GM19397 (cell line): ENCODE measurements around the gene BFSP2.

Experiments
- ATAC-seq: cut with Tn5 transposase; IDR thresholded peaks from one replicate; pipeline ENCODE4 v1.9.1; 2021; ENCODE audit warnings: mild to moderate bottlenecking, moderate library complexity; ENCODE audit not compliant: unreplicated experiment

BFSP2 gene

DNA sequence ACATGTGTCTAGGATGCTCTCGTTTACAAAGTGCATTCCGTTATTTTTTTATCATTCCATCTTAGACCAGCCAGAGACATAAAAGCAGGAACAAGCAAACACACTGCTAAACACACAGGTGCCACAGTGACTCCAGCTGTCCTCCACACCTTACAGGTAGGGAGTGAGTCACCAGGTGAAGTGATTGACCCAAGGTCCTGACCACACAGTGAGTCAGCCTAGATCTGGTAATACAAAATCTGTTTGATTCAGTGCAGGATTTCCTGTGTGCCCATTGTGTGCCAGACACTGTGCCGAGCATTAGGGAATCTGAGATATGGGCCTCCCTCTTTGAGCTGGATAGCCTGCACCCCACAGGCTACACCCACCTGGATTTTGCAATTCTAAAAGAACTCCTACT lies 16.7 kb upstream of the BFSP2 start:
- no peak for ATAC-seq

- no peak for ATAC-seq
Observed at GRCh38 chr3:133383741-133384140, 16.1 kb upstream of the BFSP2 start.

GRCh38 chr3:133384331-133385027 lies 15.4 kb upstream of the BFSP2 start:
- ATAC-seq: peak; percentile 88

DNA sequence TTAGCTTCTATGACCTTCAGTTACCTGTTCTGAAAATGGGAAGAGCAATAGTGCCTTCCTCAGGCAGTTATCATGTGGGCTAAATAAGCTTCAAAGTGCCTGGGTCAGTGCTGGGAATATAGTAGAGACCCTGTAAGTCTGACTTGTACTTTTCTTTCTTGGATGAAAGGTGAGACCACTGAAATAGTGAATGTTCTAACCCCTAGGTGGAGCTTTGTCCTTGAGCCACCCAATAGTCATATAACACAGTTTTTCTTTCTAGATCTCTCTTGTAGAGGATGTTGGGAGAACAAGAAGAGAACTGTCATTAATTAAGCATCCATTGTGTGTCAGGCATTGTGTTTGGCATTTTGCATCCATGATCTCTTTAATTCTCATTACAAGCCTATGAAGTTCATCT lies 13.0 kb upstream of the BFSP2 start:
- ATAC-seq: no peak

DNA sequence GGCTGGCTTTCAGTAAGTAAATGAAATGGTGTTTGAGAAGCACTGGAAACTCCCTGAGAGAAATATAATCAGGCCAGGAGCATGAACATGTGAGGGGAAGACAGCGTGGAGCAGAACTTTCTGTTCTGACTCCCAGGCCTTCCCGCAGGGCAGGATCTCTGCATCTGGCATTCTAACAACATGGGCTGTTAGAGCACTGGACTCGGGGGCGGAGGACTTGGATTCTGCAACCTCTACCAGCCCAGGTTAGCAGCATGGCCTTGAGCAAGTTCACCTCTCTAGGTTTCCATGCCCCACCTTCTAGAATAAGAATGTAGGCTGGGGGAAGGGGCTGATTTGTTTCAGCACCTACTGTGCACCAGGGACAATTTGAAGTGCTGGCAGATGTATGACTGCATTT lies 12.5 kb upstream of the BFSP2 start:
- no peak for ATAC-seq

DNA sequence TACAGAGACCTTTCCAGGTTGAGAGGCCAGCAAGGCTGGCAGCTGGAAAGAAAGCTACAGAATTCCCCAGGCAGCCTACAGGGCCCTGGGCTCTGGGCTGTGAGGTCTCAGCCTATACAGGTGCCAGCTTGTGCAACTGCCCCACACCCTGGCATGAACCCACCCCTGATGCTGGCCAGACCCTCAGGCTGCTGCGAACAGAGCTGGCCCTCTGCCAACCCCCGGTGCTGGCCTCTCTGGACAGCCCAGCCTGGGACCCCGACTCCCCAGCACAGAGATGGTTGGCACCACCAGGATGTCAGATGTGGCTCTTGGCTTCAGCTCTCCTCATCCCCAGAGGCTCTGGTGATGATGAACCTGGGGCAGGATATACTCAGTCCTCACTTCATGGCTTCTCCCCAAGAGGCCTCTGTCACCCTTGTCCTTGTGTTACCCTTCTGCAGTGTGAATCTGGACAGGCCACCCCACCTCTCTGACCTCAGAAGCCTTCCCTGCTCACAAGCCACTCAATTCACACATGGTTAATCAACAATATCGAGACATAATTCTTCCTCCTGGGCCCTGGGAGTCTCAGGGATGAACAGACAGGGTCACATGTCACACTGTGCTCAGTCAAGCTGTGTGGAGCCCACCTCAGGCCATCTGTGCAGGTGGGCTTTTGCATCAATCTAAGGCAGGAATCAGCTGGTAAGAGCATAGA lies 11.0 kb upstream of the BFSP2 start:
- ATAC-seq: no peak

DNA sequence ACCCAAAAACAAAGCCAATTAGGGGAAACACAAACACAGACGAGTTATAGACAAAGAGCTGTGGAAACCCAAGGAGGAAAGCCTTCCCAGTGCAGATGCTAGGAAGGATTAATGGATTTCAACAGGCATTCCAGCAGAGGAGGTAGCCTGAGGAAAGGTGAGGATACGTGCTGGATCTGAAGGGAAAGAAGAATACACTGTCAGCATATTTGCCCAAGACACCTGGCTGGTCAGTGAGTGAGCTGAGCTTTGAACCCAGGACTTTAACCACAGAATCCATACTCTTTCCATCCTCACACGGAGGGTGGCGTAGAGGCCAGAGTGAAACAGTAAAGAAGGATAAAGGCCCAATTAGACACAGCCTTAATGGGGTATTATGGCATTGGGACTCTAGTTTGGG lies 9.1 kb upstream of the BFSP2 start:
- ATAC-seq: no peak

DNA sequence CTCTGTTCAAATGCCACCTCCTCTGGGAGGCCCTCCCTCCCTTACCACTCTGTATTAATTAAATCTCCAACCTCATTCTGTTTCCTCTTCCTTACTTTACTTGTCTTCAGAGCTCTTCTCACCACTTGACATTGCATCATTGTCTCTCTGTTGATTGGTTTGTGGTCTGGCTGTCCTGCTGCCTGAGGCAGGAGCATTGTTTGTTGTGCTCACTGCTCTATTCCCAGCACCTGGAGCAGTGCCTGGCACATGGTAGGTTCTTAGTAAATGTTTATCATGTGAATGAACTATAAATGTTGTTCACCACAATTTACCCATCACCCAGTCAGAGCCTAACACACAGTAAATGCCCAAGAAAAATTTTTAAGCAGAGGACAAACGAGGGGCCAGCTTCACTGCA lies 6.7 kb upstream of the BFSP2 start:
- no peak for ATAC-seq

- no peak for ATAC-seq
Observed at GRCh38 chr3:133393691-133394474, 6.0 kb upstream of the BFSP2 start.

DNA sequence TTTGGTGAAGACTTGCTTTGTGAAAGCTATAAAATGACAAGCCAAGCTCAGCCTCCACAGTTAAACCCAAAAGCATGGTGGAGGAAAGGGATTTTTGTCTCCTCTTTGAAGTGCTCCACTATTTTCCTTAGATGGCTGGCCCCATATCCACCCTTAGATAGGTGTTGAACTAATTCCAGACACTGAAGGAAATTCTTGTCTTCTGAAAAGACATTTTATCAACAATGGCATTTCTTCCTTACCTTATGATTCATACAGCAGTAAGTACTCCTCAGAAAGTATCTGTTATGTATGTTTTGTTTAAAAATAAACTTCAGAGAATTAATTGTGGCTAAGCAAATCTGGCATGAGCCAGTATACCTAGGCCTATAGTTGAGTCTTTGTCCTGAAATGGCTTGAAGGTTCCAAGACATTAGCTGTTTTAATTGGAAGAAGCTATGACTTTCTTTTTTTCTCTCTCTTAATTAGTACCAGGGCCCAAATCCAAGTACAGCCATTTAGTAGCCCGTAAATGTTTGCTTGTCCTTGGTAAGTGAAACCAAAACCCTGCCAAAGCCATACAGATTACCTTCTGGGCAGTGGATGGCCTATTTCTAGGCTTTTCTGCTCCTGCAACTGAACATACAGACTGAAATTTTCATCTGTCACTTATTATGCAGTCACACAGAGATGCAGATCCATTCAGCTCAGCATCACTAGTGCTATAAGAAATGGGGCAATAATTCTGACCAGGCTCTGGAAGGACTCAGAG lies 5.1 kb upstream of the BFSP2 start:
- ATAC-seq: no peak

- no peak for ATAC-seq
Observed at GRCh38 chr3:133396906-133397305, 3.0 kb upstream of the BFSP2 start.

DNA sequence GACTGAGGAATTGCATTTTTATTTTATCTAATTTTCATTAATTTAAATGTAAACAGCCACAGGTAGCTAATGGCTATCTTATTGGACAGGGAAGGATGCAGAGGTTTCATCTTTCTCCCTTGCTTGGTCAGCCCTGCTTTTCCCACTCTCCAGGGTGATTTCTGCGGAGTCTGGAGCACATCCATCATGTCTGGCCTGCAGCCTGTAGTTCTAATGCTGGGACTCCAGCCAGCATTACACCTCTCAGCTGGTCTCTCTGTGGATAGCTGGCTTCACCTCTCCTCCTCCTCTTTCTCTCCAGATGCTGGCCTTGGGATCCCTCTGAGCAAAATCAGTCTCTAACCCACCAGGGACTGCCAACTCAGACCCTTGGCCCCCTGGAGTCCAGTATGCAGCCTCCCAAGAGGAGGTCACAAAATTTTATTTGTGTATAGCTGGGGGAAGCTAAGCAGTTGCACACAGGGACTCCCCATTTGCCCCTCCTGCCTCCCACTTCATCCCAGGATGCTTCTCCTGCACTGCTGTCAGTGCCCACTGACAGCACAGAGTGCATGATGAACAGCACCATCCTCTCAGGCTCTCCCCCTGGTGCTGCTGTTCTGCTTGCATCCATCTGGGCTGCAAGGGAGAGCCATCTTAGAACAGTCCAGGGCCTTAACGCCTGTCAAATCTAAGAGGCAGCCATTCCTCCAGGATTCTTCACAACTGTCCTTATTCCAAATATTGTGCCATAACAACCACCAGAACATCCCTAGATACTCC lies 1.7 kb downstream of the BFSP2 start:
- no peak for ATAC-seq

DNA sequence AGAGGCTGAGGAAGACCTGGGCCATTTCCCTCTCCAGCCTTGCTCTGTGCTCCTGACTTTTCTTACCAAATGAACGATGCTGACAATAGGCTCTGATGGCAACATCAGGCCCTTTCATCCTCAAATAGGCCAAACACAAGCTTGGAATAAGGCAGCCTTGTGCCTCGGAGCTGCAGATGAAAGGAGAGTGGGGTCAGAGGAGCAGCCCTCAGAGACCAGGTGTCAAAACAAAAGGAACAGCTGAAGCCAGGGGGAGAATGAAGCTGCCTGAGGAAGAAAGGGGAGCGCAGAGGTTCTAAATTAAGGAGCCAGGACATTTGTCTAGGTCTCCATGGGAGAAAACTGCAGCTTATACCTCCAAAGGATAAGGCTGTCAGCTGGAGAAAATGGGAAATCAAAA lies 5.1 kb downstream of the BFSP2 start:
- no peak for ATAC-seq

GRCh38 chr3:133408366-133408765 lies 8.5 kb downstream of the BFSP2 start:
- no peak for ATAC-seq

- ATAC-seq: no peak
Observed at GRCh38 chr3:133408961-133409360, 9.1 kb downstream of the BFSP2 start.

- ATAC-seq: no peak
Observed at GRCh38 chr3:133410191-133410892, 10.5 kb downstream of the BFSP2 start.

DNA sequence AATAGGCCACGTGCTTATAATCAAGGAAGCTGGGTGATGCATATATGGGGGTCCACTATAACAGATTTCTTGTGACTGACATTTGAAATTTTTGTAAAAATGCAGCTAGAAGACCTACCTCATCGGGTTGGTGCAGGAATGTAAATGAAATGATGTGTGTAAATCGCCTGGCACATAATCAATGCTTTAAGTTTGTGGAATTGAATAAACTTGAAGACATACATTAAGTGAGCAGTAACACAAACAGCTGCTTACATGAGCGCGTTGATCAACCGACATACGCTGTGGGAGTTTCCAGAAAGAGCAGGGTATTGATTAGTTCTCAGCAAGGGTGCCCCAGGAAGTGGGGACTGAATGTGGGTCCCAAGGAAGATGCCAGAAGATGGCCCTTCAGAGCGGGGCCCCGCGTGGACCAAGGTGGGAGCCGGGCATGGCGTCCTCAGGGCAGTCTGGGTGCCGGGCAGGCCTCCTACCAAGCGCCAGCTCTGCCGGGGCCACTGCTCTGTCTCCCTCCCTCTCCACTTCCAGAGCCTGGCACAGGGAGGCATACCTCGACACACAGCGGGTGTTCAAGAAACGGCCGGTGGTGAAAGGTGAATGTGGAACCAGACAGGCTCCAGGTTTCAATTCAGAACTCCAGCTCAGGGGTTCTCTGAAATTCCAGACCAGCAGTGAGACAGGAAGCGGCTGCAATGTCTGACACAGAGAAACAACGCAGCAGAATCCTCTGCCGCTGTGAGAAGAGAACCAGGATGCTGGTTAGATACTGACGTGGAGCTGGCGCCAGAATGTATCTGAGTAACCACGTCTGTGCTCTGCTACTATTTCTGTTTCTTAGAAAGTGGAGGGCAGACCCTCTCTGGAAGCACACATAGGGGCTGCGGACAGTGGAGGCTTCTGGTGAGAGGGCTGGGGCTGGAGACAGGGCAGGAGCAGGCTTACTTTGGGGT lies 12.6 kb downstream of the BFSP2 start:
- no peak for ATAC-seq

- no peak for ATAC-seq
Observed at GRCh38 chr3:133413161-133414020, 13.5 kb downstream of the BFSP2 start.
